Muscle of back (tissue), 11 donors: ENCODE measurements around the gene KCP. TPM values are rescaled to one million over a fixed set of nuclear protein-coding genes. Genes with fewer than 3 reads are reported as not detected.
A peak's percentile ranks its signal among the peaks of the same experiment; 100 is the strongest.
"Not testable (repeated sequence)": the region's sequence is repeated elsewhere in the genome, so short reads cannot be mapped to it uniquely, and the experiment has no call there.

Source experiments
- DNase-seq, 3 donors: peaks; one replicate each; pipeline versions ENCODE4 v3.0.0 to v3.0.0-alpha.2; 2013
- polyA plus RNA-seq, 10 donors: library from polyadenylated mRNA; unstranded; fragments of 120-200 nt; gene quantifications; one replicate each; pipeline ENCODE4 v1.2.1, GENCODE V29; 2013; ENCODE audit not compliant: insufficient read length in 10 of 10

Gene KCP
- polyA plus RNA-seq, 10 donors = 0.48 to 1.8 (median 1.3) TPM

GRCh38 chr7:128922496-128923410, 12.2 kb upstream of the KCP start:
- no peak for DNase-seq

GRCh38 chr7:128921866-128922440, 11.4 kb upstream of the KCP start:
- DNase-seq = no peak

GRCh38 chr7:128920913-128921582, 10.5 kb upstream of the KCP start:
- DNase-seq = no peak

- peak in 1 of 3 donors; percentile 47 for DNase-seq
Measured at GRCh38 chr7:128919881-128920799, 9.6 kb upstream of the KCP start.

- DNase-seq = no peak
Measured at GRCh38 chr7:128919241-128919640, 8.7 kb upstream of the KCP start.

GRCh38 chr7:128918016-128918665, 7.6 kb upstream of the KCP start:
- DNase-seq = no peak

GRCh38 chr7:128917122-128917521, 6.6 kb upstream of the KCP start:
- no peak for DNase-seq

GRCh38 chr7:128916643-128916915, 6.1 kb upstream of the KCP start:
- no peak for DNase-seq

- no peak for DNase-seq
Measured at GRCh38 chr7:128915841-128916642, 5.5 kb upstream of the KCP start.

GRCh38 chr7:128915271-128915819, 4.8 kb upstream of the KCP start:
- no peak for DNase-seq

GRCh38 chr7:128914566-128915151, 4.2 kb upstream of the KCP start:
- no peak for DNase-seq

- no peak for DNase-seq
Measured at GRCh38 chr7:128913870-128914565, 3.5 kb upstream of the KCP start.

- DNase-seq = not testable (repeated sequence)
Measured at GRCh38 chr7:128912709-128913495, 2.4 kb upstream of the KCP start.

- DNase-seq = no peak
Measured at GRCh38 chr7:128912281-128912680, 1.8 kb upstream of the KCP start.

GRCh38 chr7:128911423-128912031, 1.0 kb upstream of the KCP start:
- peak in 2 of 3 donors; percentile 52 to 74 for DNase-seq

GRCh38 chr7:128909625-128910568, 612 bp downstream of the KCP start:
- DNase-seq = peak in 1 of 3 donors; percentile 52
